GM19324 (cell line): ENCODE measurements around the gene SLC16A5.
"Not testable (repeated sequence)": the region's sequence is repeated elsewhere in the genome, so short reads cannot be mapped to it uniquely, and the experiment has no call there.

Experiments used
- ATAC-seq: cut with Tn5 transposase; IDR thresholded peaks from one replicate; pipeline ENCODE4 v1.9.1; 2021; ENCODE audit warnings: mild to moderate bottlenecking, moderate library complexity; ENCODE audit not compliant: unreplicated experiment, low FRiP score

The SLC16A5 gene

DNA sequence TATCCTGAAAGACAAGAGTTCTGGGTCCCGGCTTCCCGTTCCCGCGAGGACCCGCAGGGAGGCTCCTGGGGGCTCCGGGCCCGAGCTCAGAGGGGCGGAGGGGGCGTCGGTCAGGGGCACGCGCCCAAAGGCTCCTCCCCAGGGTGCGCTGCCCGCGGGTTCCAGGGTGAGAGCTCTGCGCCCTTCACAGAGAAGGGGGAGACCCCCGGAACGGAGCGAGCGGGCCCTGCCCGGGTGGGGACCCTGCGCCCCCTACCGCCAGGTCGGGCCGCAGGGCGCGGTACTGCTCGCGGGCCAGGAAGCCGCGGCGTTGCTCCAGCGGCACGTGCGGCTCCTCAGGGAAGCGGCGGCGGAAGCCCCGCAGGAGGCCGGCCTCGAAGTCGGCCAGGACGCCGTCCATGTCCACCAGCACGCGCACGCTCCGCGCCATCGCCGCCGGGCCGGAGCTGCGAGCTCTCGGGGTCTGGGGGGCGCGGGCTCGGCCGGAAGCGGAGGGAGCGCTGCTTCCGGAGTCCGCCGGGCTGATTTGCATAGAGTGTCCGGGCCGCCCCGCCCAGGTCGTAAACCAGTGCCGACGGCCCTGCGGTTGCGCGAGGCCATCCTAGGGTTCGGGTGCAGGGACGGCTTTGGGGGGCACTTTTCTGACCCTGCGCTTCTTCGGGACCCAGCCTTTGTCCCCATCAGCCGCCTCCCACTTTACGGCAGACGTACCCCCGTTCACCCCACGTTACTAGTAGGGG lies 43.7 kb downstream of the SLC16A5 start, which contains the start of gene NT5C:
TSS of gene NT5C (minus strand) at position 465 of the 740 bp plus-strand sequence. CDS start at position 430, 35 bp downstream.
- ATAC-seq: peak; percentile 87

DNA sequence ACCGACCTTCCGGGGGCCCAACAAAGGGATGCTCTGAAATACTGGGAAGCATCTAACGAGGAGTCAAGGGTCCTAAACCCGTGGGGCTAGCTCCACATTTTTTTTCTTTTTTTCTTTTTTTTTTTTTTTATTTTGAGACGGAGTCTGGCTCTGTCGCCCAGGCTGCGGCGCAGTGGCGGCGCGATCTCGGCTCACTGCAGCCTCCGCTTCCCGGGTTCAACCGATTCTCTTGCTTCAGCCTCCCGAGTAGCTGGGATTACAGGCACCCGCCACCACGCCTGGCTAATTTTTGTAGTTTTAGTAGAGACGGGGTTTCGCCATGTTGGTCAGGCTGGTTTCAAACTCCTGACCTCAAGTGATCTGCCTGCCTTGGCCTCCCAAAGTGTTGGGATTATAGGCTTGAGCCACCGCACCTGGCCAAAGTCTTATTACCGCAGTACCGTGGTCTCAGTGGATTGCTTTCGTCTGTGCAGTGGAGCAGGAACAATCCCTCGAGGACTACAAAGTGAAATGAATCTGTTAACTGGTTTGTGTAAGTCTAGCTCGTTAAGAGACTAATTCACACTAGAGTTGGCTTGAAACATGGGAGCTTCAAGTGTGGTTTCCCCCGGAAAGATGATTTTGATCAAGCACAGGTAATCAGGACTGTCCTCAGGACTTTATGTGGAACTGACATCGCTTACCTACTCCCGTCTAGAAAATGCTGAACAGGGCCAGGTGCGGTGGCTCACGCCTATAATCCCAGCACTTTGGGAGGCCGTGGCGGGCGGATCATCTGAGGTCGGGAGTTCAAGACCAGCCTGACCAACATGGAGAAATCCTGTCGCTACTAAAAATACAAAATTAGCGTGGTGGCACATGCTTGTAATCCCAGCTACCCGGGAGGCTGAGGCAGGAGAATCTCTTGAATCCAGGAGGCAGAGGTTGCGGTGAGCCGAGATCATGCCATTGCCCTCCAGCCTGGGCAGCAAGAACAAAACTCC lies 44.6 kb downstream of the SLC16A5 start:
- not testable (repeated sequence) for ATAC-seq

DNA sequence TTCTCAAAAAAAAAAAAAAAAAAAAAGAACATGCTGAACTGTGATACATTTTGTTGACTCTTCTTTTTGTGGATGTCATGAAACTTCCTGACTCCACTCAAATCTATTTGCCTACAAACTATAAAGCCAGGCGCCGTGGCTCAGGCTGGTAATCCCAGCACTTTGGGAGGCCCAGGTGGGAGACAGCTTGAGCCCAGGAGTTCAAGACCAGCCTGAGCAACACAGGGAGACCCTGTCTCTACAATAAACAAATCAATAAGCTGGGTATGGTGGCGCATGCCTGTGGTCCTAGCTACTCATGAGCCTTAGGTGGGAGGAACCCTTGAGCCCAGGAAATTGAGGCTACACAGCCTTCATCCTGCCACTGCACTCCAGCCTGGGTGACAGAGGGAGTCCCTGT lies 45.2 kb downstream of the SLC16A5 start:
- no peak for ATAC-seq

DNA sequence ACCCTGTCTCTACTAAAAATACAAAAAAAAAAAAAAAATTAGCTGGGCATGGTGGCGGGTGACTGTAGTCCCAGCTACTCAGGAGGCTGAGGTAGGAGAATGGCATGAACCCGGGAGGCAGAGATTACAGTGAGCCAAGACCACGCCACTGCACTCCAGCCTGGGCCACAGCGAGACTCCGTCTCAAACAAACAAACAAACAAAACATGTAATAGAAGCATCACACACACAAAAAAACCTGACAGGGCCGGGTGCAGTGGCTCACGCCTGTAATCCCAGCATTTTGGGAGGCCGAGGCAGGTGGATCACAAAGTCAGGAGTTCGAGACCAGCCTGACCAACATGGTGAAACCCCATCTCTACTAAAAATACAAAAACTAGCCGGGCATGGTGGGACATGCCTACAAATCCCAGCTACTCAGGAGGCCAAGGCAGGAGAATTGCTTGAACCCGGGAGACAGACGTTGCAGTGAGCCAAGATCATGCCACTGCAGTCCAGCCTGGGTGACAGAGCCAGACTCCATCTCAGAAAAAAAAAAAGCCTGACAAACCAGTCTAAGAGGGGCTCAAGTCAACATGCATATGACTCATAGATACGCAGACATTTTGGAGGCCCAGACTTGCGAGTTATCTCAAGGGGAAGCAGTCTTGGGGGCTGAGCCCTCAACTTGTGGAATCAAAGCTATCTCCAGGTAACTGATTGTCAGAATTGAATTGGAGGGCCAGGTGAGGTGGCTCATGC lies 46.0 kb downstream of the SLC16A5 start:
- ATAC-seq: not testable (repeated sequence)

DNA sequence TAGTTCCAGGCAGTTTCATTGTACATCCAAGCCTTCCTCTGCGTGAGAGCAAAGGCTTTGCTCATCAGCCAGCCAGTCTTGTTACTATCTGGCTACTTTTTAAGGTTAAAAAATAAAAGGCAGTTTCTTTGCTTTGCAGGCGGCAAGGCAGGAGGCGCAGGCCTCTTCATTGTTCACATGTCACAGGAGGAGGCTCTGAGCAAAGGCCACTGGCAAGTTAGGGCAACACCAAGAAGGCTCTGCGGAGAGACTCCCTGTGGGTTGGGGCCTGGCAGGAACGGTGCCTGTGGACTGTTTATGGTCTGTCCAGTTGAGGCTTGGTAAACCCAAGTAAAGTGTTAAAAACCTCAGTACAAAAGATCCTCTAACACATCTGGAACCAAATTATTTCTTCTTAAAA lies 47.7 kb downstream of the SLC16A5 start:
- no peak for ATAC-seq

DNA sequence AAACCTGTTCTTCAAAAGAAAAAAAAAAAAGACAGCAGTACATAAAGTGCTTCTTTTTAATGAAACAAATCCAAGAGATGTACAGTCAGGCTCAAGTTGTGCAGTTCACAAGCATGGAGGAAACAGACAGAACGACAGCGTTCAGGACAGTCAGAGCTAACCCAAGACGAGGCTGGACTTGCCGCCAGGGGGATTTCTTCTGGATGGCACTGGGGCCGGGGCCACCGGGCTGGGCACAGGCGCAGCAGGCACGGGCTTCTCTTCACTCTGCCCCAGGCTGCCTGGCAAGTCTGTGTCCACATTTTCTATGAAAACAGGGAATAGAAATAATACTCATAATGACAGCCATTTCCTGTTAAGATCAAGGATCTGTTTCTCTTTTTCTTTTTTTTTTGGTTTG lies 48.2 kb downstream of the SLC16A5 start:
- no peak for ATAC-seq

DNA sequence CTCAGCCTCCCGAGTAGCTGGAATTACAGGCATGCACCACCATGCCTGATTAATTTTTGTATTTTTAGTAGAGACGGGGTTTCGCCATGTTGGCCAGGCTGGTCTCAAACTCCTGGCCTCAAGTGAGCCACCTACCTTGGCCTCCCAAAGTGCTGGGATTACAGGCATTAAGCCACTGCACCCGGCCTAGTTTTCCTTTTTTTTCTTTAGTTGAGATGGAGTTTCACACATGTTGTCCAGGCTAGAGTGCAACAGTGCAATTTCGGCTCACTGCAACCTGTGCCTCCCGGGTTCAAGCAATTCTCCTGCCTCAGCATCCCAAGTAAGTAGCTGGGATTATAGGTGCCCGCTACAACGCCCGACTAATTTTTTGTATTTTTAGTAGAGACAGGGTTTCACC lies 50.0 kb downstream of the SLC16A5 start:
- not testable (repeated sequence) for ATAC-seq

DNA sequence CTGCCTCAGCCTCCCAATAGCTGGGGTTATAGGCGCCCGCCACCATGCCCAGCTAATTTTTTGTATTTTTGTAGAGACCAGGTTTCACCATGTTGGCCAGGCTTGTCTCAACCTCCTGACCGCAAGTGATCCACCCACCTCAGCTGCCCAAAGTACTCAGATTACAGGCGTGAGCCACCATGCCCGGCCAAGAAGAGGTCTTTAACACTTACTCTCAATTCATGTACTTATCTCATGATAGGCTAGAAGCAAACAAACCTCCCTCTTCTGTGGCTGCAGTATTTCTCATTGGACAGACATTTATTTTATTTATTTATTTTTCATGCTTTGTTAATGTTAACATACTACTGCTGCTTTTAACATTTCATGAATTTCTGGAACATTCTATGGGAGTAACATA lies 50.8 kb downstream of the SLC16A5 start:
- no peak for ATAC-seq

DNA sequence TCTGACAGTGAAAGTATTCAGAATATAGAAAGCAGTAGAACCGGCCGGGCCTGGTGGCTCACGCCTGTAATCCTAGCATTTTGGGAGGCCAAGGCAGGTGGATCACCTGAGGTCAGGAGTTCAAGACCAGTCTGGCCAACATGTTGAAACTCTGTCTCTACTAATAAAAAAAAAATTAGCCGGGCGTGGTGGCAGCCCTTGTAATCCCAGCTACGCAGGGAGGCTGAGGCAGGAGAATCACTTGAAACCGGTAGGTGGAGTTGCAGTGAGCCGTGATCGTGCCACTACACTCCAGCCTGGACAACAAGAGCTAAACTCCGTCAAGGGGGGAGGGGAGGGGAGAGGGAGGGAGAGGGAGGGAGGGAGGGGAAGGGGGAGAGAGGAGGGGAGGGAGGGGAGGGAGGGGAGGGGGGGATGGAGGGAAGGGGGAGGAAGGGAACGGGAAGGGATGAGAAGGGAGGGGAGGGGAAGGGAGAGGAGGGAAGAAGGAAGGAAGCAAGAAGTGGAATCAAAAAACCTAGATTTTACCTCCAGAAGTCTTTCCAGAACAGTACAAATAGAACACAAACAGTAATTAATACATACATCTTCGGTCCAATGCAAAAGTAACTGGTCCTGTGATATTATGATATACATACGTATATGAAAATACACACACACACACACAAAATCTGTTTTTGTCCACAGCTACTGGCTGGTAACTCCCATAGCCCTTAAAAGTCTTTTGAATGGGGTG lies 54.6 kb downstream of the SLC16A5 start:
- ATAC-seq: no peak

DNA sequence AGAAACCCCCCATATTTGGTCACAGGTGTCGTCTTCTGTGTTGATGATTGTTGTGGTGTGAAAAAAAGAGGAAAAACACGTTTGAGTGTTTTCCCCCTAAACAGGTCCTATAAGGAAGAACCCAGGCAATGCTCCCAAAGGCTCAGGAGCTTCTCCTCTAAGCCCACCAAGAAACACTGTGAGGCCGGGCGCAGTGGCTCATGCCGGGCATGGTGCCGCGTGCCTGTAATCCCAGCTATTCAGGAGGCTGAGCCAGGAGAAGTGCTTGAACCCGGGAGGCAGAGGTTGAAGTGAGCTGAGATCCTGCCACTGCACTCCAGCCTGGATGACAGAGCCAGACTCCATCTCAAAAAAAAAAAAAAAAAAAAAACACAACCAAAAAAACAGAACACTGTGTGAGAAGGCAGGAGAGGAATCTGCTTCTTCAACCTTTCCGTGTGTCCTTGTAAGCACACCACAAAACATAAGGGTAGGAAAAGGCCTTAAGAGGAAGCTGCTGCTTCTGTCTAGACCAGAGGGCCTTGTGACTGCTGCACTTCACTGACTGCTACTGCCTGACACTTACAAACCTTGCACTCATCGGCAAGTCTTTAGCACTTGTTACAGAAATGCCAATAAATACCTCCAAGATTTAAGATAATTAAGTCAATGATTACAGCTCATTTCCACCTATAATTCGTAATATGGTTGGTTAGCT lies 57.2 kb downstream of the SLC16A5 start:
- no peak for ATAC-seq

DNA sequence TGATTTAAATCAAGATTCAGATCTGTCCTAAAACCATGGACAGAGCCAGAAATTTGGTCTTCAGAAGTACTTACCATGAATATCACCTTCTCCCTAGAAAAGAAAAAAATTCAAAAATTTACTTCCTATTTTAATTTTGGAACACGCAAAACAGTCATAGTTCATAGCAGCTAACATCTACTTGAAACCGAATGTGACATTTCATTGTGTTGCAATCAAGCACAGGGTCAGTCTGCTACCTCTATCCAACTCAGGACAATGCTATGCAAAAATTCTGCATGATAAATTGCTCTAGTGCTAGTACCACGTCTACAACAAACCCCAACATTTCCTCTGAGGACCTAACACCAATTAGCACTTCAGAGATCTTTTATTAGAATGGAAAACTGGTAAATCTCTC lies 58.8 kb downstream of the SLC16A5 start:
- no peak for ATAC-seq

DNA sequence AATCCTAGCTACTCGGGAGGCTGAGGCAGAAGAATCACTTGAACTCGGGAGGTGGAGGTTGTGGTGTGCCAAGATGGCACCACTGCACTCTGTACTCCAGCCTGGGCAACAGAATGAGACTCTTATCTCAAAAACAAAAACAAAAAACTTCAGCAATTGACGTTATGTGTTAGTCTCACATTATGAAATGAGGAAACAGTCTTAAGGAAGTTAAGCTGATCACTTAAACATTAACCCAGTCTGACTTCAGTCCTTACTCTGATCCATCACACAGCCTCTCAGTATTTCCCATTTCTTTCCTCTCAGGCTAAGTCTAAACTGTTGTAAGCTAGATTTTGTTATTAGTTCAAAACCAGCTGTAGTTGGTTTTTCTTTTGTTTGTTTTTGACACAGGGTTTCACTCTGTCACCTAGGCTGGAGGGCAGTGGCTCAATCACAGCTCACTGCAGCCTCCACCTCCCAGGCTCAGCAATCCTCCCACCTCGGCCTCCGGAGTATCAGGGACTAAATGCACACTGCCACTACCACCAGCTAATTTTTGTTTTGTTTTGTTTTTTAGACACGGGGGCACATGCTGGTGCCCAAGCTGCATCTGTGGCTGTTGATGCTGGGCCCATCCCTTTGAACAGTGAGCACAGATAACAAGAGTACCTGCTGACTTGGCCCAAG lies 60.3 kb downstream of the SLC16A5 start:
- ATAC-seq: no peak

DNA sequence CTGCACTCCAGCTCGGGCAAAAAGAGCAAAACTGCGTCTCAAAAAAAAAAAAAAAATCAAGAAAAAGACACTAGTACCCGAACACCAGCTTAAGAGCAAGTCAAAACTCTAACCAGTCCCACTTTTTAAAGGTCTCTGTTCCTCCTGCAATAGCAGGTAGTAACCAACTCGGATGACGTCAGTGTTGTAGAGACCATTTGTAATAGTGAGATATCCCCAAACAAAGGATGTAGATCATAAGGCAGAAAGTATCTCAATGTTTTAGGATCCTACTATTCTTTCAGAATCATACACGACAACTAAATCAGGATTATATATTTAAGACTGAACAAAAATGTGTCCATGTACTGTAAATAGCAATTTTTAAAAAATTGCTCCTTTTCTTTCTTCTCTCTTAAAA lies 64.2 kb downstream of the SLC16A5 start:
- no peak for ATAC-seq

DNA sequence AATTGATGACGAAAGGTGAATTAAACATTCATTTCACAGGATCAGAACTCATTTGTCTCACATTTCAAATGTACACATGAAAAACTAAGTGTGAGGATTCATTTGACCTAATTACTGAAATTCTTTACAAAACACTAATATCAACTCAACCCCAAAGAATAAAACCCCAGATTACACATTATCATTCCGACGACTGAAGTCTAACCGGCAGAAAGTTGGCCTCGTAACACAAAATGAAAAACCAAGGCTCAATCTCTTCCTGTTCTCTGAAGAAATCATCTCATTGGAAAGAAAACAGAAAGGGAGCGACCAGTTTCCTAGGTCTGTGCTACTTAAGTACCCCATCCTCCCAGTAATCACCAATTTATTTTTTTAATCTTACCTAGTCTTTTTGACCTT lies 64.8 kb downstream of the SLC16A5 start:
- no peak for ATAC-seq

DNA sequence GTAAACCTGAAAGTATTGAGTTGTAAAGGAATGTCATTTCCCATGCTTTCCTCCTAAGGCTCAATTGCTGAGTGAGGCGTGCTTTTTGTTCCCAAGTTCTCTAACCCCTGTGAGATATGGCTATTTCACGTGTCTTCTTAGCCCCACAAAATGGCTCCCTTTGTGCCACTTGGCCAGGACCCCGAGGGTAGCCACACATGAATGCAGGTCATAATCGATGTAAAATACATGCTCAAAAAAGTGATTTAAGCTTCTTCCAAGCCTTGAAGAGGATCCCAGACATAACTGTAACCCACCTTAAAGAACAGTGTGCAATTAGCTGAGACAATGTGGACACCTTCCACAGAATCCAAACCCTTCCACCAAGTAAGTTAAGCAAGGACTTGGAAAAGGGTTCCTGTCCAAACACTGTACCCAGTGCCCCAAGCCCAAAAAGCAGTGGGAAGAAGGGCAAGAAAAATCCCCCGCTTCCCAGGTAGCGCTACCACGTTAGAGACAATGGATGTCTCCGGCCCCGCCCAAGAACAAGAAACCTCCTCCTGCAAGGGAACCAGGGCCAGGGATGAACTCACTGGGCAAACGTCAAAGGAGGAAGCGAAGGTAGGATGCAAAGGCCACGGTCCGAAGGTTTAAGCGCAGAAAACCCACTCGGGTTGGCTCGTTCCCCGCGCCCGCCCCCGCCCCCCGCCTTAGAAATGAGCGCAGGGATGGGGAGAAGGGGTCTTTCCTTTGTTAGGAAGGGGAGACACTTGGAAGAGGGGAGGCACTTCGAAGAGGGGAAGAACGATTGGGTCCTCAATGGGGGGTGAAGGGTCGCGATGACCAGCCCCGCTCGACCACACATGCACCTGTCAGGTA lies 65.4 kb downstream of the SLC16A5 start:
- no peak for ATAC-seq

DNA sequence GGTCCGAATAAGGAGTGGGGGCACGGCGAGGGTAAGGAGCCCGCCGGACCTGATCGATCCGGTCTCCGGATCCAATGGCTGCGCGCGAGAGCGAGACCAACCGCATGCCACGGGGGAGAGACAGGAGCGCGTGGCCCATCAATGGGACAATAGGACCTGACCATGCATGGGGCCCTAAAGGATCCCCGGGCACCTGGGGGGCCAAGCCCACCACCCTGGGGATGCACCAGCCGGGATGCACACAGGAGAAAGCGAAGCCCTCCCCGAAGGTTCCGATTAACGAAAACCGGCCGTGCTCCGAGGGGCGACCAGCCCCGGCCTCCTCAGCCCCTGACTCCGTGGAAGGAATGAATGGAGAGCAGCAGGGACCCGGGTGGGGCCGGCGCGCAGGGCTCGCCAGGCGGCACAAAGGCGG lies 66.0 kb downstream of the SLC16A5 start:
- ATAC-seq: peak; percentile 17

DNA sequence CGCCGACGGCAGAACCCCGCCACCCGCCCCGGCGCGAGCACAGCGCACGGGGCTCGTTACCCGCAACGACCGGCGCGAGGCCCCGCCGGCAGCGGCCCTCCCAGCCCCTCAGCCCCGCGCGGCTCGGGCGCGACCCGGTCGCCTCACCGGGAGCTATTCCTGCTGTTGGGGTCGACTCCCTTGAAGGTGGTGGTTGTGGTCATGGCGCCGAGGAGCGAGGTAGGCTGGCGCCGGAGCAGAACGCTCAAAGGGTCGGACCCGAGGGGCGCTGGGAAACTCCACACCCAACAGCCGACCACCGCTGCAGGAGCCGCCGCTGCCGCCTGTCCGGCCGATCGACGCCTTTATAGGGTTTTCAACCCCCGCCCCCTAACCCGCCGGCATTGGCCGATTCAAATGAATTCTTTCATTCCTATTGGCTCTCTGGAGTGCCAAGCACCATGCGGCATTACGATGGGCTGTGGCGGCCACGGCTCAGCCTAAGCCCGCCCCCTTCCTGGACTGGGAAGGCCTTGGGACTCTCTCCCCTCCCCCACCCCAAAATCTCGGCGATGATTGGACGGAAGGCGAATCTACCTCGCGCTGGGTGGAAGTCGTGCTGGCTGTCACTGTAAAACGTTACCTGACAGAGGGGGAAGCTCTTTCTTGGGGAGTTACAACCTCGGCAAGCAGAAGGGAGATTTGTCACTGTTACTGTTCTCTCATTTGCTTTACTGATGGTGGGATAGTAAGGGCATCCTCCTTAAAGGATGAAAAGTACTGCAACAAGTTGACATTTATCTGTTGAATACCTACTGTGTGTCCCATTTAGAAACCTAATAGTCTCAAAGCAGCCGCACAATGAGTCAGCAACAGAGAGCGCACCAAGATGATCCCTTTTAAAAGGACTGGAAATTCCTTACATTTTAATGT lies 66.7 kb downstream of the SLC16A5 start, which contains the start of gene JPT1:
TSS of gene JPT1 (minus strand) at position 318 of the 912 bp plus-strand sequence. CDS start at position 203, 115 bp downstream.
- ATAC-seq: peak; percentile 91
